Measurements from ENCODE around the gene NAV1. TPM values are rescaled to one million over a fixed set of nuclear protein-coding genes. Genes with fewer than 3 reads are reported as not detected.

Gene NAV1, protein sequence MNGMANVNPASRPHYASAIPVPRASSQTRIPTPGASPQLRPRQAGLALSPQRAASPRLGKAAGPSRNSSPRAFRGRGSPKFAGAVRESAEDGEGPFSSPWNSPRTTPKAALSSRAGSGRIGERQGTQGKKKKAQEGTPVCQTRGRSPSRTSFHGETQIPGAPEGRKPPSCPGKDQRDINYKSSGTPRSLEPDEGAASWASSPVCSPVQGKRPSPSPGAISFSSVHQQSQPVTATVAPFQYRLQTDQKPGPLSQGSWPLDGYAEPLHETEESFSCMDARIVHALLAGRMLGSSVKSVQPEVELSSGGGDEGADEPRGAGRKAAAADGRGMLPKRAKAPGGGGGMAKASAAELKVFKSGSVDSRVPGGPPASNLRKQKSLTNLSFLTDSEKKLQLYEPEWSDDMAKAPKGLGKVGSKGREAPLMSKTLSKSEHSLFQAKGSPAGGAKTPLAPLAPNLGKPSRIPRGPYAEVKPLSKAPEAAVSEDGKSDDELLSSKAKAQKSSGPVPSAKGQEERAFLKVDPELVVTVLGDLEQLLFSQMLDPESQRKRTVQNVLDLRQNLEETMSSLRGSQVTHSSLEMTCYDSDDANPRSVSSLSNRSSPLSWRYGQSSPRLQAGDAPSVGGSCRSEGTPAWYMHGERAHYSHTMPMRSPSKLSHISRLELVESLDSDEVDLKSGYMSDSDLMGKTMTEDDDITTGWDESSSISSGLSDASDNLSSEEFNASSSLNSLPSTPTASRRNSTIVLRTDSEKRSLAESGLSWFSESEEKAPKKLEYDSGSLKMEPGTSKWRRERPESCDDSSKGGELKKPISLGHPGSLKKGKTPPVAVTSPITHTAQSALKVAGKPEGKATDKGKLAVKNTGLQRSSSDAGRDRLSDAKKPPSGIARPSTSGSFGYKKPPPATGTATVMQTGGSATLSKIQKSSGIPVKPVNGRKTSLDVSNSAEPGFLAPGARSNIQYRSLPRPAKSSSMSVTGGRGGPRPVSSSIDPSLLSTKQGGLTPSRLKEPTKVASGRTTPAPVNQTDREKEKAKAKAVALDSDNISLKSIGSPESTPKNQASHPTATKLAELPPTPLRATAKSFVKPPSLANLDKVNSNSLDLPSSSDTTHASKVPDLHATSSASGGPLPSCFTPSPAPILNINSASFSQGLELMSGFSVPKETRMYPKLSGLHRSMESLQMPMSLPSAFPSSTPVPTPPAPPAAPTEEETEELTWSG (N-terminal part only)
- 45.1 and 56.9 TPM in 2 replicates for total RNA-seq

GRCh38 chr1:201538612-201539551 lies at the start of gene NAV1:
Gene NAV1 (plus strand): TSS chr1:201539127. CDS start chr1:201622885, 83,758 bp downstream.

DNA sequence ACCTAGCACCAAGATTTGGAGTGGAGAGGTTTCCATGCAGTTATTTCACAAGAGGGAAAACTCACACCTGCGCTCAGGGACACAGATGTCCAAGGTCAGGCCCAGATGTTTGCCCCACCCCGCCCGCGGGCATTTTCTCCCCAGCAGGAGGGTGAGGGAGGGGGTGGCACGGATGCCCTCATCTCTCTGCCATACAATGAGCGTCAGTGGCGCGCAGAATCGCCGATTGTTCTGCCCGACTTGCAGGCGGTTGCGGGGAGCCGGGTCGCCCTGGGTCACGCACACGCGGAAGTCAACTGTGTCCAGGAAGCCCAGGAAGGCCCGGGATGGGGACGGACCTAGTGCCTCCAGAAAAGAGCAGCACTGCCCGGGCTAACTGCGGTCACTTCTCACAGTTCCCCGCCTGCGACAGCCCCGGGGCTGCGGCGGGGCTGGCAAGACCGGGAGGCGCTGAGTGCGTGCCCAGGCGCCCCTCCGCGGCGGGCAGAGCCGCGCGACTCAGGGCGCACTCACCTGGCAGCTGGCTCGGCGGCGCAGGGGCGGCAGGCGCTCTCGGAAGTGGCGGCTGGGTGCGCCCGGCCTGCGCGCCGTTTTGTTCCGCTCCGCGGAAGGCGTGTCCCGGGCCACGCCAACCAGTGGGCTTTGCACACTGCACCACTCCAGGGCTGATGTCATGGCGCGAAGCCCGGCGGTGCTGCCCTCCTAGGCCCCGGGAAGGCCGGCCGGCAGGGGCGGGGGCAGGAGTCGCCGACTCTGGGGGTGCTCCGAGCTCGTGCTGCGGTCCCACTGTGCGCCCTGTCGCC lies 32.2 kb upstream of the NAV1 start, which contains the start of gene CSRP1:
CSRP1 (minus strand) TSS at position 567 of the 803 bp plus-strand sequence. CDS start 10,820 bp downstream, outside the sequence.

Other genes with a start within 250 kb of the NAV1 start
- gene TNNT2, start 161.4 kb upstream of the NAV1 start, total RNA-seq: 16.0 and 21.7 TPM in 2 replicates
- 8.6 TPM in 1 of 2 replicates, not detected in the other for gene LAD1, start 139.8 kb upstream of the NAV1 start, total RNA-seq
- 0.23 and 31.5 TPM in 2 replicates for gene TNNI1, start 117.4 kb upstream of the NAV1 start, total RNA-seq
- 34.0 and 82.1 TPM in 2 replicates for gene PHLDA3, start 69.9 kb upstream of the NAV1 start, total RNA-seq
- gene CSRP1, start 32.0 kb upstream of the NAV1 start, total RNA-seq: 129 and 608 TPM in 2 replicates

All from pericardium fibroblast (primary cell).